ENCODE results near the gene SCN8A.

The SCN8A gene

DNA sequence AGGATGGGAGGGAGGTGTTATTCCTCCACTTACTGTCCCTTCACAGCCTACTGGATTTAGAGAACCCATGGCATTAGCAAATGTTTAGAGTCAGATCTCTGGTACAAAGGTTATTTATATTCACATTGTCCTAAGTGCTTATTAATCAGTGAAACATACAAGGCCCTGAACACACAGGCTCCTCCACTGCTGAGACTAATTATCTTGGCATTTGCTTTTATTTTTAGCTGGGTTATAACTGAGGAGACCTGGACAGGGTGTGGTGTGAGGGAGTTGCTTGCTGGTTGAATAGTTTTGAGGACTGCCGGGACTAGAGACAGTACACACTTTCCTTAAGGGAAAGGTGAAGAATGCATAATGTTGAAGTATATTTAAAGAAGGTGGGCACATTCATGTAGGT, 180.0 kb downstream of the SCN8A start:
- H3K4me3 ChIP-seq (ENCODE audit: low read depth in 1 of 5, low read length in 5 of 5) = no peak overlapping the region
- H3K9ac ChIP-seq (ENCODE audit: low read length in 5 of 5) = no peak overlapping the region
- H3K27ac ChIP-seq (ENCODE audit: low read depth, low read length) = no peak overlapping the region
- H3K27me3 ChIP-seq (ENCODE audit: control insufficient read depth in 5 of 5, insufficient read depth in 4 of 5, low read length in 5 of 5) = no peaks in the 10 kb centered on the region
- H3K9me3 ChIP-seq (ENCODE audit: control insufficient read depth in 5 of 5, low read length in 5 of 5) = no peaks in the 10 kb centered on the region
- H3K4me1 ChIP-seq (ENCODE audit: control insufficient read depth in 5 of 5, insufficient read depth in 5 of 5, low read length in 5 of 5) = peaks cover 0 to 22% (median 16%) of the 10 kb centered on the region in 5 donors
- no peaks in the 10 kb centered on the region for H3K36me3 ChIP-seq (ENCODE audit: control insufficient read depth in 5 of 5, insufficient read depth in 5 of 5, low read length in 5 of 5)

DNA sequence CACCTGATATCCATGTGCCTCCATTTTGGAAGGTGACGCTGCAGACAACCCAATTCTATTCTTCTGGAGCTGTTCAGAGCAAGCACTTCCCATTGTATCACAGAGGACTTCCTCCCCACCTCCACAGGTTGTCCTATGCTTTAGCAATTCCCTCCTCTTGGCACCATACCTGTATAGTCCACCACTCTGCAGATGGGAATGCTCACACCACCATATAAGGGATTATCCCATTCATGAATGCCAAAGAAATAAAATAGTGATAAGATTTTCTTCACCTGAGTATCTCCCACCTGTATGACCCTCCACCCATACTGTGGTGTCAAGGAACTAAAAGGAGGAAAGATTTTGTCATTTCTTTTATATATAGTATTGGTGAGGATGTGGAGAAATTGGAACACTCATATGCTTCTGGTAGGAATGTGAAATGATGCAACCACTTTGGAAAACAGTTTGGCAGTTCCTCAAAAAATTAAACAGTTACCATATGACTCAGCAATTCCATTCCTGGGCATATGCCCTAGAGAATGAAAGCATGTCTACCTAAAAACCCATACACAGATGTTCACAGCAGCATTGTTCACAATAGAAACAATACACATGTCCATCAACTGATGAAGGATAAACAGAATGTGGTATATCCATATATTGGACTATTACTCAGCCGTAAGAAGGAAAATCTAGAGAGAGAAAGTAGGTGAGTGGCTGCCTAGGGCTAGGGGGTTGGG, 182.3 kb downstream of the SCN8A start:
- Histone ChIP-seq H3K4me3 (ENCODE audit: low read depth in 1 of 5, low read length in 5 of 5) (no peak overlapping the region), H3K36me3 (ENCODE audit: control insufficient read depth in 5 of 5, insufficient read depth in 5 of 5, low read length in 5 of 5) (no peaks in the 10 kb centered on the region), H3K27me3 (ENCODE audit: control insufficient read depth in 5 of 5, insufficient read depth in 4 of 5, low read length in 5 of 5) (no peaks in the 10 kb centered on the region), H3K27ac (ENCODE audit: low read depth, low read length) (no peak overlapping the region), H3K9ac (ENCODE audit: low read length in 5 of 5) (no peak overlapping the region), H3K9me3 (ENCODE audit: control insufficient read depth in 5 of 5, low read length in 5 of 5) (no peaks in the 10 kb centered on the region), H3K4me1 (ENCODE audit: control insufficient read depth in 5 of 5, insufficient read depth in 5 of 5, low read length in 5 of 5) (peaks cover 0 to 33% (median 26%) of the 10 kb centered on the region in 5 donors)

DNA sequence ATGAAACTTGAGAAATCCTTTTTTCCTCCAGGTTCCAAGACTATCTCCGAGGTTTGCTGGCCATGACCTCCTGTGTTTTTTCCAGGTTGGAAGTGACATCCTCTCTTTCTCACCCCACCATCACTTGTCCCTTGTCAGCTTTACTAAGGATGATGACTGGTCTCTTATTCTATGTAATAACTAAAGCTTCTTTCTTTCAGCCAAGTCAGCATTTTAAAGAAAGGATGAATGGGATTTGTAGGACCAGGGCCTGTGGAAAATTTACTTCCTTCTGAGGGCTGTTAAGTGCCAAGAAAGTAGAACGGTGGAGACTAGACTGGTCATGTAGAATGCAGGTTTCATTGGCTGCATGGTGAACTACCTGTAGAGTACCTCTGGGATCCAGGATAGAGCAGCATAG, 183.9 kb downstream of the SCN8A start:
- Histone ChIP-seq H3K9ac (ENCODE audit: low read length in 5 of 5) (no peak overlapping the region), H3K9me3 (ENCODE audit: control insufficient read depth in 5 of 5, low read length in 5 of 5) (no peaks in the 10 kb centered on the region), H3K36me3 (ENCODE audit: control insufficient read depth in 5 of 5, insufficient read depth in 5 of 5, low read length in 5 of 5) (no peaks in the 10 kb centered on the region), H3K4me1 (ENCODE audit: control insufficient read depth in 5 of 5, insufficient read depth in 5 of 5, low read length in 5 of 5) (peaks cover 0 to 36% (median 26%) of the 10 kb centered on the region in 5 donors), H3K4me3 (ENCODE audit: low read depth in 1 of 5, low read length in 5 of 5) (no peak overlapping the region), H3K27me3 (ENCODE audit: control insufficient read depth in 5 of 5, insufficient read depth in 4 of 5, low read length in 5 of 5) (no peaks in the 10 kb centered on the region), H3K27ac (ENCODE audit: low read depth, low read length) (no peak overlapping the region)

DNA sequence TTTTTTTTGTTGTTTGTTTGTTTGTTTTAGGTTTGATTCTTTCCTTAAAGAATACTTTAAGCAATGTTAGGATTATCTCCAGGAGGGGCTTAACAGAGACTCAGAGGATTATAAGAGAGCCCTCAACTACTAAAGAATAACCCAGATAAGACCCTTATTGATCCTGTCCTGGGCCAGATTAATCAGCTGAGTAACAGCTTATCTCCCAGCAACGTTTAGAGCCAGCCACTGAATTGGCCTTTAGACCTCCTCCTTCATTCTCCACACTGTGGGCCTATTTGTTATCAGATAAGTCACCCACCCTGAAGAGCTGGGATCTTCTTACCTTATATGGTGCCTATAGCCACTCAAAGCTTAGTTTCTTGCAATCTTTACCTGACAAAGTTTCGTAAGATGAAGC, 186.4 kb downstream of the SCN8A start:
- H3K36me3 ChIP-seq (ENCODE audit: control insufficient read depth in 5 of 5, insufficient read depth in 5 of 5, low read length in 5 of 5) = no peaks in the 10 kb centered on the region
- peaks cover 0 to 30% (median 23%) of the 10 kb centered on the region in 5 donors for H3K4me1 ChIP-seq (ENCODE audit: control insufficient read depth in 5 of 5, insufficient read depth in 5 of 5, low read length in 5 of 5)
- H3K9ac ChIP-seq (ENCODE audit: low read length in 5 of 5) = no peak overlapping the region
- peaks cover 0 to 2% (median 0%) of the 10 kb centered on the region in 5 donors for H3K27me3 ChIP-seq (ENCODE audit: control insufficient read depth in 5 of 5, insufficient read depth in 4 of 5, low read length in 5 of 5)
- H3K9me3 ChIP-seq (ENCODE audit: control insufficient read depth in 5 of 5, low read length in 5 of 5) = no peaks in the 10 kb centered on the region
- no peak overlapping the region for H3K27ac ChIP-seq (ENCODE audit: low read depth, low read length)
- H3K4me3 ChIP-seq (ENCODE audit: low read depth in 1 of 5, low read length in 5 of 5) = no peak overlapping the region

DNA sequence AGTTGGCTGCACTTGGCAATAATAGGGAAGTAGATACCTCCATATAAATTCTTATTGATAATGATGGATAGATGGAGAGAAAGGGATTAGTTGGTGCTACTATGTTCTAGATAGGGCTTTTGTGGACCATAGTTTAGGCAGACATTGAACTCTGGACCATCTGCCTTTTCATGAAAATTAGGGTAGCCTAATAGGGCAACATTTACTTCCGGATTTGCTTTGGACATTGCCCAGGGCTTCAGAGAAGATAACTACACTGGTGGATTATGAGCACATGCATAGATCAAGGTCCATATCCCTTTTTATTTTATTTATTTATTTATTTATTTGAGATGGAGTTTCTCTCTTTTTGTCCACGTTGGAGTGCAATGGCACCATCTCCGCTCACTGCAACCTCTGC, 186.9 kb downstream of the SCN8A start:
- Histone ChIP-seq H3K4me1 (ENCODE audit: control insufficient read depth in 5 of 5, insufficient read depth in 5 of 5, low read length in 5 of 5) (peaks cover 0 to 29% (median 23%) of the 10 kb centered on the region in 5 donors), H3K9ac (ENCODE audit: low read length in 5 of 5) (no peak overlapping the region), H3K27me3 (ENCODE audit: control insufficient read depth in 5 of 5, insufficient read depth in 4 of 5, low read length in 5 of 5) (peaks cover 0 to 2% (median 0%) of the 10 kb centered on the region in 5 donors), H3K36me3 (ENCODE audit: control insufficient read depth in 5 of 5, insufficient read depth in 5 of 5, low read length in 5 of 5) (no peaks in the 10 kb centered on the region), H3K4me3 (ENCODE audit: low read depth in 1 of 5, low read length in 5 of 5) (no peak overlapping the region), H3K9me3 (ENCODE audit: control insufficient read depth in 5 of 5, low read length in 5 of 5) (no peaks in the 10 kb centered on the region), H3K27ac (ENCODE audit: low read depth, low read length) (no peak overlapping the region)

DNA sequence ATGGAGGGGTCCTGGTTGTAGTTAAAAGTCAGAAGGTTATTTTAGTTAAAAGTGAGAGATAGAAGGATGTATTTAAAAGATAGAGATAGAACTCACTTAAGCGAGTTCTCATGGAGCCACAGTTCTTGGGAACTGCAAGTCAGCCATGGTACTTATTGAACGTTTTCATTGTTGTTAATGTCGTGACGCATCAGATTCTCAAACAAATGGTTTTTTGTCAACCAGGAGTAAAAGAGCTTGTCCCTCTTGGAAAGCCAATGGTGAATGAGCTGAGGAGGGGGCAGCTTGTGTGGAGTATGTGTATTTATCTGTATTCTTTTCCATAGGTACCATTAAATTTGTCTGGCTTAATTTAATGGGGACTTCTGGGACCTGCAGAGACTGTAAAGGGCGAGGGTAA, 188.8 kb downstream of the SCN8A start:
- H3K27ac ChIP-seq (ENCODE audit: low read depth, low read length) = no peak overlapping the region
- H3K4me1 ChIP-seq (ENCODE audit: control insufficient read depth in 5 of 5, insufficient read depth in 5 of 5, low read length in 5 of 5) = peaks cover 0 to 17% (median 15%) of the 10 kb centered on the region in 5 donors
- no peak overlapping the region for H3K4me3 ChIP-seq (ENCODE audit: low read depth in 1 of 5, low read length in 5 of 5)
- peaks cover 0 to 2% (median 0%) of the 10 kb centered on the region in 5 donors for H3K27me3 ChIP-seq (ENCODE audit: control insufficient read depth in 5 of 5, insufficient read depth in 4 of 5, low read length in 5 of 5)
- no peaks in the 10 kb centered on the region for H3K36me3 ChIP-seq (ENCODE audit: control insufficient read depth in 5 of 5, insufficient read depth in 5 of 5, low read length in 5 of 5)
- H3K9ac ChIP-seq (ENCODE audit: low read length in 5 of 5) = no peak overlapping the region
- no peaks in the 10 kb centered on the region for H3K9me3 ChIP-seq (ENCODE audit: control insufficient read depth in 5 of 5, low read length in 5 of 5)

DNA sequence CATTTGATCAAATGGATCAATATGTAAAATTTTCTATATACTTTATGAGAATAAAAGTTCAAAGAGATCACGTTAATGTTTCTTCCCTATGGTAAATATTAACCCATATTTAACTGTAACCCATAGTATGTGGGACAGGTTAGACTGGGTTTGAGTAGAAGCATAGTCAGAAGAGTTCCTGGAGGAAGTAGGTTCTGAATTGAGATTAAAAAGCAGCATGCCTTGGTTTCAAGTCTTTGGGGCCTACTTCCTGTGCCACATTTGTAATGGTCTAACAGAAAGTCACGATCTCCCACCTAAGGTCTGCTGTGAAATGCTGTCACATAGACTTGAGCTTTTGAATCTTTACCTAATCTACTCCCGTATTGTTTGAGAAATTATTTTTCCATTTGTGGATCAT, 193.7 kb downstream of the SCN8A start:
- Histone ChIP-seq H3K4me3 (ENCODE audit: low read depth in 1 of 5, low read length in 5 of 5) (no peak overlapping the region), H3K9me3 (ENCODE audit: control insufficient read depth in 5 of 5, low read length in 5 of 5) (no peaks in the 10 kb centered on the region), H3K27me3 (ENCODE audit: control insufficient read depth in 5 of 5, insufficient read depth in 4 of 5, low read length in 5 of 5) (peaks cover 0 to 6% (median 0%) of the 10 kb centered on the region in 5 donors), H3K27ac (ENCODE audit: low read depth, low read length) (no peak overlapping the region), H3K36me3 (ENCODE audit: control insufficient read depth in 5 of 5, insufficient read depth in 5 of 5, low read length in 5 of 5) (no peaks in the 10 kb centered on the region), H3K9ac (ENCODE audit: low read length in 5 of 5) (no peak overlapping the region), H3K4me1 (ENCODE audit: control insufficient read depth in 5 of 5, insufficient read depth in 5 of 5, low read length in 5 of 5) (no peaks in the 10 kb centered on the region)

DNA sequence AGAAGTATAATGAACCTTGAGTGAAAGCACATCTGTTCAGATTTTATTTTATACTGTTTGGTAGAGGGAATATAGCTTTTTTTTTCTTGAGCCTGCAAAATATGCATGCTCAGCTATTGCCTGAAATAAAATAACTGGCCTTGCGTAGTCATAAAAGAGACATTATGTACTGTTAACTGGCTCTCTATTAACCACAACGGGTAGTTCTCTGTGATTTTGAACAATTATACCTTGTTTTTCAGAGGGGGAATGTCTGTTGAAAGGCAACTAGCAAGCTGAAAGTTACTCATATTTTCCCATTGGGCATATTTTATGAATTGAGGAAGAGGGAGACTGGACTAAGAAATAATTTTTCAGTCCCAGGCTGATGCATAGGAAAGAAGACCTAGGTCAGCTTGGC, 194.9 kb downstream of the SCN8A start:
- H3K9ac ChIP-seq (ENCODE audit: low read length in 5 of 5) = no peak overlapping the region
- no peaks in the 10 kb centered on the region for H3K9me3 ChIP-seq (ENCODE audit: control insufficient read depth in 5 of 5, low read length in 5 of 5)
- H3K4me3 ChIP-seq (ENCODE audit: low read depth in 1 of 5, low read length in 5 of 5) = no peak overlapping the region
- H3K36me3 ChIP-seq (ENCODE audit: control insufficient read depth in 5 of 5, insufficient read depth in 5 of 5, low read length in 5 of 5) = no peaks in the 10 kb centered on the region
- H3K27ac ChIP-seq (ENCODE audit: low read depth, low read length) = no peak overlapping the region
- H3K27me3 ChIP-seq (ENCODE audit: control insufficient read depth in 5 of 5, insufficient read depth in 4 of 5, low read length in 5 of 5) = peaks cover 0 to 4% (median 0%) of the 10 kb centered on the region in 5 donors
- H3K4me1 ChIP-seq (ENCODE audit: control insufficient read depth in 5 of 5, insufficient read depth in 5 of 5, low read length in 5 of 5) = no peaks in the 10 kb centered on the region

DNA sequence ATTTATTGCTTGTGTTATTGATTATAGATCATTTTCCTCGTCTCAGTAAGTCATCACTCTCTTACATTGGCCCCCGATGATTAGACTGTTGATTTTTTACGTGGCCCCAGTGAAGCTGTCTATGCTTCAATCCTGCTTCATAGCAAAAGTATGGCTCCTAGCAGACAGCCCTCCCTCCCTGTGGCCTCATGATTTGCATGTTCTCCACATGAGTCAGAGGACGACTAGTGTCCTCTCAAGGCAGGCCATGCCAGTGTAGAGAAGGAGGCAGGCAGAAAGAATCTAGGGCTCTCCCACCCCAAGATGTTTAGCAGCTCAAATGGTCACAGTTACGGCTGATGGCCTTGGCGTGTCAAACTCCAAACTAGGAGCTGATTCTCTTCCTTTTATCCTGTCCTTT, 197.8 kb downstream of the SCN8A start:
- Histone ChIP-seq H3K27ac (ENCODE audit: low read depth, low read length) (no peak overlapping the region), H3K4me1 (ENCODE audit: control insufficient read depth in 5 of 5, insufficient read depth in 5 of 5, low read length in 5 of 5) (no peaks in the 10 kb centered on the region), H3K9me3 (ENCODE audit: control insufficient read depth in 5 of 5, low read length in 5 of 5) (no peaks in the 10 kb centered on the region), H3K36me3 (ENCODE audit: control insufficient read depth in 5 of 5, insufficient read depth in 5 of 5, low read length in 5 of 5) (no peaks in the 10 kb centered on the region), H3K4me3 (ENCODE audit: low read depth in 1 of 5, low read length in 5 of 5) (no peak overlapping the region), H3K27me3 (ENCODE audit: control insufficient read depth in 5 of 5, insufficient read depth in 4 of 5, low read length in 5 of 5) (peaks cover 0 to 4% (median 0%) of the 10 kb centered on the region in 5 donors), H3K9ac (ENCODE audit: low read length in 5 of 5) (no peak overlapping the region)

DNA sequence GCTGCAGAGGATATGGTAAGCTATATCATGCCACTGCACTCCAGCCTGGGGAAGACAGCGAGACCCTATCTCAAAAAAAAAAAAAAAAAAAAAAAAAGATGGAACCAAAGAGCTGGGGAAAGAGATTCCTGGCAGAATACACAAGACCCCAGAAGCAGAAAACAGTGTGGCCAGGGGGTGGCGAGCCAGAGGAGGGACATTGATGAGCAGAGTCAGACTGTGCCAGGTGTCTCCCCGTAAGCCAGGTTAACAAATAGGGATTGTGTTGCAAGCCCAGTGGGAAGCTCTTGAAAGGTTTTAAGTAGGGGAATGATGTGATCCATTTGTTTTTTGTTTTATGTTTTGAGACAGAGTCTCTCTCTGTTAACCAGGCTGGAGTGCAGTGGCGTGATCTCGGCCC, 201.4 kb downstream of the SCN8A start:
- no peak overlapping the region for H3K4me3 ChIP-seq (ENCODE audit: low read depth in 1 of 5, low read length in 5 of 5)
- no peaks in the 10 kb centered on the region for H3K4me1 ChIP-seq (ENCODE audit: control insufficient read depth in 5 of 5, insufficient read depth in 5 of 5, low read length in 5 of 5)
- H3K27me3 ChIP-seq (ENCODE audit: control insufficient read depth in 5 of 5, insufficient read depth in 4 of 5, low read length in 5 of 5) = peaks cover 0 to 4% (median 0%) of the 10 kb centered on the region in 5 donors
- no peak overlapping the region for H3K9ac ChIP-seq (ENCODE audit: low read length in 5 of 5)
- no peaks in the 10 kb centered on the region for H3K9me3 ChIP-seq (ENCODE audit: control insufficient read depth in 5 of 5, low read length in 5 of 5)
- H3K27ac ChIP-seq (ENCODE audit: low read depth, low read length) = no peak overlapping the region
- H3K36me3 ChIP-seq (ENCODE audit: control insufficient read depth in 5 of 5, insufficient read depth in 5 of 5, low read length in 5 of 5) = no peaks in the 10 kb centered on the region
